Stimulated activated CD4-positive, alpha-beta T cell treated with anti-CD3 and anti-CD28 coated beads, Interleukin-12 subunit alpha, Interleukin-12 subunit beta, amount 100 ng/mL, for 4 hours (primary cell): ENCODE measurements around the gene CAV2.

Source experiments
- DNase-seq: peaks from one replicate; pipeline ENCODE4 v3.0.0-alpha.2; 2020

CAV2 gene

GRCh38 chr7:116525298-116525912, 25.9 kb downstream of the CAV2 start:
- peak; percentile 15 for DNase-seq

- peak; percentile 44 for DNase-seq
Observed at GRCh38 chr7:116525913-116526861, 26.6 kb downstream of the CAV2 start.

- DNase-seq = no peak
Observed at GRCh38 chr7:116526897-116527296, 27.4 kb downstream of the CAV2 start.

- no peak for DNase-seq
Observed at GRCh38 chr7:116527521-116527920, 28.0 kb downstream of the CAV2 start.

GRCh38 chr7:116528008-116528789, 28.7 kb downstream of the CAV2 start:
- DNase-seq = no peak

- no peak for DNase-seq
Observed at GRCh38 chr7:116529250-116529649, 29.7 kb downstream of the CAV2 start.

- DNase-seq = no peak
Observed at GRCh38 chr7:116530107-116530820, 30.7 kb downstream of the CAV2 start.

- no peak for DNase-seq
Observed at GRCh38 chr7:116532102-116532688, 32.7 kb downstream of the CAV2 start.

GRCh38 chr7:116534790-116535189, 35.3 kb downstream of the CAV2 start:
- no peak for DNase-seq

GRCh38 chr7:116535416-116535815, 35.9 kb downstream of the CAV2 start:
- DNase-seq = no peak

GRCh38 chr7:116538138-116538537, 38.6 kb downstream of the CAV2 start:
- DNase-seq = no peak

GRCh38 chr7:116539879-116540278, 40.3 kb downstream of the CAV2 start:
- DNase-seq = no peak

- no peak for DNase-seq
Observed at GRCh38 chr7:116540743-116541142, 41.2 kb downstream of the CAV2 start.

- no peak for DNase-seq
Observed at GRCh38 chr7:116541951-116542350, 42.4 kb downstream of the CAV2 start.

- DNase-seq = no peak
Observed at GRCh38 chr7:116542618-116543017, 43.1 kb downstream of the CAV2 start.

- DNase-seq = no peak
Observed at GRCh38 chr7:116543664-116544063, 44.1 kb downstream of the CAV2 start.

- DNase-seq = no peak
Observed at GRCh38 chr7:116544487-116544886, 44.9 kb downstream of the CAV2 start.

- DNase-seq = no peak
Observed at GRCh38 chr7:116545411-116545993, 46.0 kb downstream of the CAV2 start.

- no peak for DNase-seq
Observed at GRCh38 chr7:116546054-116546453, 46.5 kb downstream of the CAV2 start.

- no peak for DNase-seq
Observed at GRCh38 chr7:116546916-116547315, 47.4 kb downstream of the CAV2 start.

- DNase-seq = no peak
Observed at GRCh38 chr7:116547347-116547746, 47.8 kb downstream of the CAV2 start.

- DNase-seq = no peak
Observed at GRCh38 chr7:116548506-116548905, 49.0 kb downstream of the CAV2 start.
